K562 treated with DMSO at 1 percent for 24 hours (cell line): ENCODE measurements around the gene IFNA7. TPM values are rescaled to one million over a fixed set of nuclear protein-coding genes. Genes with fewer than 3 reads are reported as not detected.

ENCODE experiments used
- total RNA-seq: library from RNA; unstranded; fragments of 300-600 nt; gene quantifications from 2 replicates; pipeline ENCODE4 v1.2.3, GENCODE V29; 2022; ENCODE audit warnings: low read depth; ENCODE audit not compliant: insufficient read depth

IFNA7 gene
- total RNA-seq, result not detected in 2 replicates

DNA sequence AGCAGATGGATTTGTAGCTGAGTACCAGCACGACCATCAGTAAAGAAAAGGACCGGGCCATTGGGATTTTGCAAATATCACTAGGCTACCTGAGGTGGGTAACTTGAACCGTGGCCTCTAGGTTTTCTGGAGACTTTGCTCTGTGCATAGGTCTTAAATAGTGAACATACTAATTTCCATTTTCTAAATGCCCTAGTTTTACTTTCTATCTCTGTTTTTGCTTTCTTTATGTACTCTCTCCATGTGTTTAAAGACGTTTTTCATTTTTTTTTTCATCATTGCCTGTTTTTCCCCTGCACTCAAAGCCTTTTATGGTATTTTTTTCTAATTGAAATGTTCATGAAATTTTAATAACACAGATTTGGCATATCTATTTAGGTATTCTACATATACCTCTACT lies at the start of gene IFNA7:
Gene IFNA7, minus strand, starts transcription at position 101 of the 400 bp plus-strand sequence. Its CDS starts 40 bp downstream, at position 61.

DNA sequence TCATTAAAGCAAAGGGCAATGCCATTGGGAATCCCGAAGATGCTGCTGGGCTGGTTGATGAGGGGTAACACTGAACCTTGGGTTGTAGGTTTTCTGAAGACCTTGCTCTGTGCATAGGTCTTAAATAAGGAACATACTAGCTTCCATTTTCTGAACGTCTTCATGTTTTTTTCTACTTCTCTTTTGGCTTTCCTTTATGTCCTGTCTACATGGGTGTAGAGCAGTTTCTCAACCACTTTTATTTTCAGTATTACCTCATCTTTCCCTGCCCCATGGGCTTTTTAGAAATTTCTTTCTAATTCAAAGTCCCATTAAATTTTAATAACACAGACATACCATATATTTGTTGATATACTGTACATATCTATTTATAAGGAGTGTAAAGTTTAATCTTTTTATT lies 37.9 kb upstream of the IFNA7 start, which contains the start of gene IFNA14:
Gene IFNA14, minus strand, starts transcription at position 95 of the 400 bp plus-strand sequence. Its CDS starts 70 bp downstream, at position 25.

DNA sequence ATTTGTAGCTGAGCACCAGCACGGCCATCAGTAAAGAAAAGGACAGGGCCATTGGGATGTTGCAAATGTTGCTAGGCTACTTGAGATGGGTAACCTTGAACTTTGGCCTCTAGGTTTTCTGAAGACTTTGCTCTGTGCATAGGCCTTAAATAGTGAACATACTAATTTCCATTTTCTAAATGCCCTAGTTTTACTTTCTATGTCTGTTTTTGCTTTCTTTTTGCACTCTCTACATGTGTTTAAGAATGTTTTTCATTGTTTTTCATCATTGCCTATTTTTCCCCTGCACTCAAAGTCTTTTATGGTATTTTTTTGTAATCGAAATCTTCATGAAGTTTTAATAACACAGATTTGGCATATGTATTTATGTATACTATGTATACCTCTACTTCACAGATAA lies 26.1 kb upstream of the IFNA7 start, which contains the start of gene IFNA17:
Gene IFNA17, minus strand, starts transcription at position 101 of the 400 bp plus-strand sequence. Its CDS starts 49 bp downstream, at position 52.

DNA sequence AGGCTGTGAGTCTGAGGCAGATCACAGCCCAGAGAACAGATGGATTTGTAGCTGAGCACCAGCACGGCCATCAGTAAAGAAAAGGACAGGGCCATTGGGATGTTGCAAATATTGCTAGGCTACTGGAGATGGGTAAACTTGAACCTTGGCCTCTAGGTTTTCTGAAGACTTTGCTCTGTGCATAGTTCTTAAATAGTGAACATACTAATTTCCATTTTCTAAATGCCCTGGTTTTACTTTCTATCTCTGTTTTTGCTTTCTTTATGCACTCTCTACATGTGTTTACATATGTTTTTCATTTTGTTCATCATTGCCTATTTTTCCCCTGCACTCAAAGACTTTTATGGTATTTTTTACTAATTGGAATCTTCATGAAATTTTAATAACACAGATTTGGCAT lies 15.2 kb upstream of the IFNA7 start, which contains the start of gene IFNA16:
Gene IFNA16, minus strand, starts transcription at position 101 of the 400 bp plus-strand sequence. Its CDS starts 6 bp downstream, at position 95.

DNA sequence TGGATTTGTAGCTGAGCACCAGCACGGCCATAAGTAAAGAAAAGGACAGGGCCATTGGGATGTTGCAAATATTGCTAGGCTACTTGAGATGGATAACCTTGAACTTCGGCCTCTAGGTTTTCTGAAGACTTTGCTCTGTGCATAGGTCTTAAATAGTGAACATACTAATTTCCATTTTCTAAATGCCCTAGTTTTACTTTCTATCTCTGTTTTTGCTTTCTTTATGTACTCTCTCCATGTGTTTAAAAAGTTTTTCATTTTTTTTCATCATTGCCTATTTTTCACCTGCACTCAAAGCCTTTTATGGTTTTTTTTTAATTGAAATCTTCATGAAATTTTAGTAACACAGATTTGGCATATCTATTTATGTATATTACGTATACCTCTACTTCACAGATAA lies 5.0 kb upstream of the IFNA7 start, which contains the start of gene IFNA10:
Gene IFNA10, minus strand, starts transcription at position 101 of the 400 bp plus-strand sequence. Its CDS starts 46 bp downstream, at position 55.

DNA sequence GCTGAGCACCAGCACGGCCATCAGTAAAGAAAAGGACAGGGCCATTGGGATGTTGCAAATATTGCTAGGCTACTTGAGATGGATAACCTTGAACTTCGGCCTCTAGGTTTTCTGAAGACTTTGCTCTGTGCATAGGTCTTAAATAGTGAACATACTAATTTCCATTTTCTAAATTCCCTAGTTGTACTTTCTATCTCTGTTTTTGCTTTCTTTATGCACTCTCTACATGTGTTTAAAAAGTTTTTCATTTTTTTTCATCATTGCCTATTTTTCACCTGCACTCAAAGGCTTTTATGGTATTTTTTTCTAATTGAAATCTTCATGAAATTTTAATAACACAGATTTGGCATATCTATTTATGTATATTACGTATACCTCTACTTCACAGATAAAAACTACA lies 14.5 kb downstream of the IFNA7 start, which contains the start of gene IFNA4:
Gene IFNA4, minus strand, starts transcription at position 101 of the 400 bp plus-strand sequence. Its CDS starts 56 bp downstream, at position 45.

DNA sequence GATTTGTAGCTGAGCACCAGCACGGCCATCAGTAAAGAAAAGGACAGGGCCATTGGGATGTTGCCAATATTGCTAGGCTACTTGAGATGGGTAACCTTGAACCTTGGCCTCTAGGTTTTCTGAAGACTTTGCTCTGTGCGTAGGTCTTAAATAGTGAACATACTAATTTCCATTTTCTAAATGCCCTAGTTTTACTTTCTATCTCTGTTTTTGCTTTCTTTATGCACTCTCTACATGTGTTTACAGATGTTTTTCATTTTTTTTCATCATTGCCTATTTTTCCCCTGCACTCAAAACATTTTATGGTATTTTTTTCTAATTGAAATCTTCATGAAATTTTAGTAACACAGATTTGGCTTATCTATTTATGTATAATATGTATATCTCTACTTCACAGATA lies 35.4 kb downstream of the IFNA7 start, which contains the start of gene IFNA21:
Gene IFNA21, minus strand, starts transcription at position 101 of the 400 bp plus-strand sequence. Its CDS starts 48 bp downstream, at position 53.

Other genes starting within 250 kb of the IFNA7 start
- gene HACD4, start 170.6 kb downstream of the IFNA7 start, total RNA-seq, result not detected in 2 replicates
- not detected in 2 replicates for gene IFNB1, start 124.3 kb downstream of the IFNA7 start, total RNA-seq
- gene IFNW1, start 60.4 kb downstream of the IFNA7 start, total RNA-seq, result not detected in 2 replicates
- gene IFNA21, start 35.5 kb downstream of the IFNA7 start, total RNA-seq, result not detected in 2 replicates
- not detected in 2 replicates for gene IFNA4, start 14.6 kb downstream of the IFNA7 start, total RNA-seq
- not detected in 2 replicates for gene IFNA10, start 4.9 kb upstream of the IFNA7 start, total RNA-seq
- not detected in 2 replicates for gene IFNA16, start 15.1 kb upstream of the IFNA7 start, total RNA-seq
- not detected in 2 replicates for gene IFNA17, start 26.0 kb upstream of the IFNA7 start, total RNA-seq
- gene IFNA14, start 37.8 kb upstream of the IFNA7 start, total RNA-seq, result not detected in 2 replicates
- not detected in 2 replicates for gene IFNA5, start 103.1 kb upstream of the IFNA7 start, total RNA-seq
- gene KLHL9, start 133.2 kb upstream of the IFNA7 start, total RNA-seq, result not detected in 2 replicates
- gene IFNA6, start 148.7 kb upstream of the IFNA7 start, total RNA-seq, result not detected in 2 replicates
- gene IFNA13, start 165.9 kb upstream of the IFNA7 start, total RNA-seq, result not detected in 2 replicates
- not detected in 2 replicates for gene IFNA2, start 183.2 kb upstream of the IFNA7 start, total RNA-seq
- gene IFNA8, start 206.9 kb upstream of the IFNA7 start, total RNA-seq, result not detected in 2 replicates
- gene IFNA1, start 238.2 kb upstream of the IFNA7 start, total RNA-seq, result not detected in 2 replicates